Measurements from ENCODE around the gene GPATCH2L. TPM values are rescaled to one million over a fixed set of nuclear protein-coding genes. Genes with fewer than 3 reads are reported as not detected.

Gene GPATCH2L
- total and polyA plus RNA-seq, 2 experiments from 2014 or later: 19.6 to 94.4 TPM

- TF ChIP-seq, protein P1, sequence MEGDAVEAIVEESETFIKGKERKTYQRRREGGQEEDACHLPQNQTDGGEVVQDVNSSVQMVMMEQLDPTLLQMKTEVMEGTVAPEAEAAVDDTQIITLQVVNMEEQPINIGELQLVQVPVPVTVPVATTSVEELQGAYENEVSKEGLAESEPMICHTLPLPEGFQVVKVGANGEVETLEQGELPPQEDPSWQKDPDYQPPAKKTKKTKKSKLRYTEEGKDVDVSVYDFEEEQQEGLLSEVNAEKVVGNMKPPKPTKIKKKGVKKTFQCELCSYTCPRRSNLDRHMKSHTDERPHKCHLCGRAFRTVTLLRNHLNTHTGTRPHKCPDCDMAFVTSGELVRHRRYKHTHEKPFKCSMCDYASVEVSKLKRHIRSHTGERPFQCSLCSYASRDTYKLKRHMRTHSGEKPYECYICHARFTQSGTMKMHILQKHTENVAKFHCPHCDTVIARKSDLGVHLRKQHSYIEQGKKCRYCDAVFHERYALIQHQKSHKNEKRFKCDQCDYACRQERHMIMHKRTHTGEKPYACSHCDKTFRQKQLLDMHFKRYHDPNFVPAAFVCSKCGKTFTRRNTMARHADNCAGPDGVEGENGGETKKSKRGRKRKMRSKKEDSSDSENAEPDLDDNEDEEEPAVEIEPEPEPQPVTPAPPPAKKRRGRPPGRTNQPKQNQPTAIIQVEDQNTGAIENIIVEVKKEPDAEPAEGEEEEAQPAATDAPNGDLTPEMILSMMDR (conservative IDR thresholded peaks at IDR 0.05; ENCODE audit: low read depth in 2 of 2): no peak
- no peak for TF ChIP-seq NANOG (IDR thresholded peaks at IDR 0.05; ENCODE audit: borderline replicate concordance)
Observed at GRCh38 chr14:76218662-76219061, 66.9 kb downstream of the GPATCH2L start (continued).

DNA sequence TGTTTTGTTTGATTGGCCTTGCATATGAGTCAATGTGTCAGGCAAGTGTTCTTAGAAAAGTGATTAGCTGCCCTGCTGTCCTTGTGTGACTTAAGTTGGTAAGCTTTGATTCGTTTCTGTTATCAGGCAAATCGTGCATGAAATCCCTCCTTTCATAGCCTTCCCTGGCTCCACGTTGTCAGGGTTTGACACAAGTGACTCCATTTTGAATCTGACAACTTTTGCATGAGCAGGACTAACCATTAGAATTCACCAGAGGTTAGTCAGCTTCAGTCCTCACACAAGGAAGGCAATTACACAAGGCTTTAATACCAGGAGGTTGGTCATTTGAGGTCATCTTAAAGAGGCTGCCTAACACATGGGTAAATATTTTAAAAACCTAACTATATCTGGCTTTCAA, 68.2 kb downstream of the GPATCH2L start:
- Mint-ChIP-seq H3K9me3 (peaks cover 22% of the 10 kb centered on the region; the same call in 2 of the 3 replicates), H3K27ac (no peak overlapping the region), H3K36me3 (ENCODE audit: low read depth) (no peaks in the 10 kb centered on the region; the same call in 2 of the 3 replicates), H3K27me3 (ENCODE audit: insufficient read depth, low read depth, poor library complexity) (no peaks in the 10 kb centered on the region), H3K4me3 (no peak overlapping the region), H3K4me1 (no peaks in the 10 kb centered on the region)
- no peaks in the 10 kb centered on the region for H3K27me3 ChIP-seq (ENCODE audit: insufficient read depth)
- no peak overlapping the region for H3K4me2 ChIP-seq
- H3K9me2 ChIP-seq (ENCODE audit: insufficient read depth): no peaks in the 10 kb centered on the region
- H3F3A ChIP-seq (replicated peaks; ENCODE audit: low read depth): no peaks in the 10 kb centered on the region
- H3K79me2 ChIP-seq (replicated peaks; ENCODE audit: insufficient read depth): no peaks in the 10 kb centered on the region
- ATAC-seq: no peak
- DNase-seq (ENCODE audit: low spot score): no peak
- no peaks in the 10 kb centered on the region for H4K20me1 ChIP-seq (replicated peaks; ENCODE audit: insufficient read depth)
- no peaks in the 10 kb centered on the region for H3K36me3 ChIP-seq (ENCODE audit: insufficient read depth)
- no peak overlapping the region for H3K4me3 ChIP-seq
- no peak overlapping the region for H3K27ac ChIP-seq (ENCODE audit: low read depth)
- H2AFZ ChIP-seq: no peak overlapping the region
- no peaks in the 10 kb centered on the region for H3K4me1 ChIP-seq (ENCODE audit: insufficient read depth)
- TF ChIP-seq ETS1 (IDR thresholded peaks at IDR 0.05): no peak
- TF ChIP-seq EZH2phosphoT487 (IDR thresholded peaks at IDR 0.05; ENCODE audit: unreplicated experiment): no peak
- TF ChIP-seq POLR2AphosphoS5 (IDR thresholded peaks at IDR 0.05; ENCODE audit: low read depth): no peak
- no peak for TF ChIP-seq CREB1 (CRISPR knock-in tag; IDR thresholded peaks at IDR 0.05; ENCODE audit: low read depth)
- no peak for TF ChIP-seq ZNF331 (CRISPR knock-in tag; IDR thresholded peaks at IDR 0.05; ENCODE audit: low read depth)
- TF ChIP-seq ZNF114 (CRISPR knock-in tag; IDR thresholded peaks at IDR 0.05): no peak
- TF ChIP-seq NANOG (IDR thresholded peaks at IDR 0.05; ENCODE audit: borderline replicate concordance): no peak
- TF ChIP-seq STAT1 (IDR thresholded peaks at IDR 0.05; ENCODE audit: unreplicated experiment): no peak

DNA sequence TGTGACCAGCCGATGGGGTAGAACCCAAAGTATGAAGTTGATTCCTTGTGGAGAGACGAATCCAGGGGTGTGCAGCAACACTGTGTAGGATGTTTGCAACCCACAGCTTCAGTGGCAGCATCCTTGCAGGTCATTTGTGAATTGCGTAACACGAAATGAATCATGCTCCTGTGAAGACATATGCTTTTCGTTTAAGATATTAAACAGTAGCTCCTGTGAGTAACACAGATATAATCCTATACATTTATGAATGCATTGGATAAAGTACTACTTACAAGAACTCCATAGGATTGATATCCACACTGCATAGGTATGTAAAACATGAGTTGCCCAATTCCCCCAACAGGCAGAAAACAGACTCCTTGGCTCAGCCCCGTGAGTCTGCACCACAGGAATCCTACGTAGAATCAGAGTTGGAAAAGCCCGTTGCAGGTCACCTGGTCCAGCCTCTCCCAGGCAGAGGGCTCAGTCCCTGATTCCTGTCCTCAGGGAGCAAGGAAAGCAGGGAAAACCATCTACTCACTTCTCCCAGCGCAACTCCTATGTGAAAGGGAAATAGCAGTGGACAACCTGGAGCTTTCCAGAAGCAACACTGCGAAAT, 75.8 kb downstream of the GPATCH2L start:
- DNase-seq (ENCODE audit: low spot score): no peak
- Histone ChIP-seq H2AFZ (no peak overlapping the region), H3K9me2 (ENCODE audit: insufficient read depth) (no peaks in the 10 kb centered on the region), H3K27me3 (ENCODE audit: insufficient read depth) (no peaks in the 10 kb centered on the region), H3K27ac (ENCODE audit: low read depth) (no peak overlapping the region), H3F3A (replicated peaks; ENCODE audit: low read depth) (no peaks in the 10 kb centered on the region), H3K79me2 (replicated peaks; ENCODE audit: insufficient read depth) (no peaks in the 10 kb centered on the region), H4K20me1 (replicated peaks; ENCODE audit: insufficient read depth) (no peaks in the 10 kb centered on the region), H3K36me3 (ENCODE audit: insufficient read depth) (no peaks in the 10 kb centered on the region), H3K4me3 (no peak overlapping the region), H3K4me2 (no peak overlapping the region), H3K4me1 (ENCODE audit: insufficient read depth) (no peaks in the 10 kb centered on the region)
- Mint-ChIP-seq H3K4me1 (no peaks in the 10 kb centered on the region; the same call in 2 of the 3 replicates), H3K4me3 (no peak overlapping the region), H3K9me3 (peaks cover 12% of the 10 kb centered on the region; the same call in 1 of the 3 replicates), H3K36me3 (ENCODE audit: low read depth) (no peaks in the 10 kb centered on the region), H3K27ac (no peak overlapping the region), H3K27me3 (ENCODE audit: insufficient read depth, low read depth, poor library complexity) (peaks cover 3% of the 10 kb centered on the region)
- ATAC-seq: peak; percentile 80
- TF ChIP-seq NANOG (IDR thresholded peaks at IDR 0.05; ENCODE audit: borderline replicate concordance) (no peak), STAT1 (IDR thresholded peaks at IDR 0.05; ENCODE audit: unreplicated experiment) (no peak)
- TF ChIP-seq, protein P2, sequence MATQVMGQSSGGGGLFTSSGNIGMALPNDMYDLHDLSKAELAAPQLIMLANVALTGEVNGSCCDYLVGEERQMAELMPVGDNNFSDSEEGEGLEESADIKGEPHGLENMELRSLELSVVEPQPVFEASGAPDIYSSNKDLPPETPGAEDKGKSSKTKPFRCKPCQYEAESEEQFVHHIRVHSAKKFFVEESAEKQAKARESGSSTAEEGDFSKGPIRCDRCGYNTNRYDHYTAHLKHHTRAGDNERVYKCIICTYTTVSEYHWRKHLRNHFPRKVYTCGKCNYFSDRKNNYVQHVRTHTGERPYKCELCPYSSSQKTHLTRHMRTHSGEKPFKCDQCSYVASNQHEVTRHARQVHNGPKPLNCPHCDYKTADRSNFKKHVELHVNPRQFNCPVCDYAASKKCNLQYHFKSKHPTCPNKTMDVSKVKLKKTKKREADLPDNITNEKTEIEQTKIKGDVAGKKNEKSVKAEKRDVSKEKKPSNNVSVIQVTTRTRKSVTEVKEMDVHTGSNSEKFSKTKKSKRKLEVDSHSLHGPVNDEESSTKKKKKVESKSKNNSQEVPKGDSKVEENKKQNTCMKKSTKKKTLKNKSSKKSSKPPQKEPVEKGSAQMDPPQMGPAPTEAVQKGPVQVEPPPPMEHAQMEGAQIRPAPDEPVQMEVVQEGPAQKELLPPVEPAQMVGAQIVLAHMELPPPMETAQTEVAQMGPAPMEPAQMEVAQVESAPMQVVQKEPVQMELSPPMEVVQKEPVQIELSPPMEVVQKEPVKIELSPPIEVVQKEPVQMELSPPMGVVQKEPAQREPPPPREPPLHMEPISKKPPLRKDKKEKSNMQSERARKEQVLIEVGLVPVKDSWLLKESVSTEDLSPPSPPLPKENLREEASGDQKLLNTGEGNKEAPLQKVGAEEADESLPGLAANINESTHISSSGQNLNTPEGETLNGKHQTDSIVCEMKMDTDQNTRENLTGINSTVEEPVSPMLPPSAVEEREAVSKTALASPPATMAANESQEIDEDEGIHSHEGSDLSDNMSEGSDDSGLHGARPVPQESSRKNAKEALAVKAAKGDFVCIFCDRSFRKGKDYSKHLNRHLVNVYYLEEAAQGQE (IDR thresholded peaks at IDR 0.05; ENCODE audit: unreplicated experiment): no peak

All from GM23338 (cell line).